Prostate gland (tissue), 2 donors: ENCODE results near the gene PHYH. TPM values are rescaled to one million over a fixed set of nuclear protein-coding genes. Genes with fewer than 3 reads are reported as not detected.

Experiments used
- DNase-seq: peaks from one replicate; pipeline ENCODE4 v3.0.0-alpha.2; 2019; ENCODE audit warnings: low spot score
- H3K27ac ChIP-seq, 2 donors: fragments of 200-600 bp; sonication (generic); 2 replicates each; pipeline ENCODE4 v1.5.1; 2017 to 2019
- H3K27me3 ChIP-seq: fragments of 200-600 bp; sonication (generic); replicated peaks from 2 replicates; pipeline ENCODE4 v1.5.1; 2019; ENCODE audit not compliant: insufficient read depth
- H3K36me3 ChIP-seq, 2 donors: fragments of 200-600 bp; sonication (generic); 1 replicate in 1 of 2; 2 replicates in 1 of 2; pipeline versions ENCODE4 v1.5.1 to v1.8.1; 2017 to 2019
- H3K4me1 ChIP-seq: fragments of 200-600 bp; sonication (generic); replicated peaks from 2 replicates; pipeline ENCODE4 v1.5.1; 2019
- H3K4me3 ChIP-seq, 2 donors: fragments of 200-600 bp; sonication (generic); 2 replicates each; pipeline ENCODE4 v1.5.1; 2017 to 2019
- H3K9me3 ChIP-seq: fragments of 200-600 bp; sonication (generic); 2 replicates; pipeline ENCODE4 v1.5.1; 2017
- POLR2A ChIP-seq: fragments of 450-650 bp; IDR thresholded peaks from one replicate; pipeline ENCODE4 v1.6.1; 2016; ENCODE audit warnings: antibody characterized with exemption, mild to moderate bottlenecking
- POLR2AphosphoS5 ChIP-seq: sonication (generic); formaldehyde crosslinking; IDR thresholded peaks from one replicate; pipeline ENCODE4 v1.6.1; 2017; ENCODE audit warnings: antibody characterized with exemption
- WGBS: methylation state at CpG from one replicate; pipeline ENCODE4 v1.1.5; 2018; 5-methylcytosine and 5-hydroxymethylcytosine counted together
- intact Hi-C: fragments of 100-400 bp; cut with DNase I; formaldehyde crosslinking; loops from one replicate; pipeline ENCODE4 v1.14.2; 2022
- total RNA-seq, 2 donors: library from RNA; depleted of rRNA; stranded (reverse); fragments of >200 nt; gene quantifications; one replicate each; pipeline ENCODE4 v1.1.0, GENCODE V29; 2016
- TF ChIP-seq, protein P1 (sequence below), 4 experiments: fragments of 200-600 bp in 2 of 4; fragments of 450-650 bp in 2 of 4; sonication (generic) in 2 of 4; IDR thresholded peaks; 1 replicate in 3 of 4; 2 replicates in 1 of 4; pipeline ENCODE4 v1.5.1; 2016 to 2019; ENCODE audit warnings: antibody characterized with exemption in 4 of 4, mild to moderate bottlenecking in 2 of 4, moderate library complexity in 2 of 4

The PHYH gene
- total RNA-seq, 2 donors from 2014 or later, result 18.2 to 27.4 TPM

DNA sequence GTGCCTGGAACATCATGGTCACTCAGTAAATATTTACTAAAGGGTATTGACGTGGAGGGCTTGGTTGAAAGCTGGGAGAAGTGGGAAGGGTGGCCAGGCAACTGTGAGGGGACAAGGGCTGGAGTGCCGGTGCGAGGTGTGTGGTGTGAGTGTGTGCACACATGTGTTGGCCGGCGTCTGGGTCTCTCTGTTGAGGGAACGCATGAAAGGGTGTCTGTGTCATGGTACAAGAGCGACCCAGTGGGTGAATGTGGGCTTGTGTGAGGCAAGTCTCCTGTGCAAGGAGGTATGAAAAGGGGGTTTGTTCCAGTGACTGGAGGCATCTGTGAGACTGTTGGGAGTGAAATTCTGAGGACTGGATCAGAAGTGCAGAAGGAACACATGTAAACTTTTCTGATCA lies 36.3 kb downstream of the PHYH start:
- Histone ChIP-seq H3K4me3 (no peak overlapping the region), H3K9me3 (no peaks in the 10 kb centered on the region), H3K4me1 (no peaks in the 10 kb centered on the region), H3K27me3 (no peaks in the 10 kb centered on the region), H3K36me3 (no peaks in the 10 kb centered on the region), H3K27ac (no peak overlapping the region)
- intact Hi-C loops, result no loop called here
- no peak for DNase-seq
- TF ChIP-seq, protein P1, sequence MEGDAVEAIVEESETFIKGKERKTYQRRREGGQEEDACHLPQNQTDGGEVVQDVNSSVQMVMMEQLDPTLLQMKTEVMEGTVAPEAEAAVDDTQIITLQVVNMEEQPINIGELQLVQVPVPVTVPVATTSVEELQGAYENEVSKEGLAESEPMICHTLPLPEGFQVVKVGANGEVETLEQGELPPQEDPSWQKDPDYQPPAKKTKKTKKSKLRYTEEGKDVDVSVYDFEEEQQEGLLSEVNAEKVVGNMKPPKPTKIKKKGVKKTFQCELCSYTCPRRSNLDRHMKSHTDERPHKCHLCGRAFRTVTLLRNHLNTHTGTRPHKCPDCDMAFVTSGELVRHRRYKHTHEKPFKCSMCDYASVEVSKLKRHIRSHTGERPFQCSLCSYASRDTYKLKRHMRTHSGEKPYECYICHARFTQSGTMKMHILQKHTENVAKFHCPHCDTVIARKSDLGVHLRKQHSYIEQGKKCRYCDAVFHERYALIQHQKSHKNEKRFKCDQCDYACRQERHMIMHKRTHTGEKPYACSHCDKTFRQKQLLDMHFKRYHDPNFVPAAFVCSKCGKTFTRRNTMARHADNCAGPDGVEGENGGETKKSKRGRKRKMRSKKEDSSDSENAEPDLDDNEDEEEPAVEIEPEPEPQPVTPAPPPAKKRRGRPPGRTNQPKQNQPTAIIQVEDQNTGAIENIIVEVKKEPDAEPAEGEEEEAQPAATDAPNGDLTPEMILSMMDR (IDR thresholded peaks at IDR 0.05), result no peak
- no peak for TF ChIP-seq POLR2AphosphoS5
- TF ChIP-seq POLR2A, result no peak
- WGBS, result 77% methylated on average over 7 of the region's 7 CpGs

DNA sequence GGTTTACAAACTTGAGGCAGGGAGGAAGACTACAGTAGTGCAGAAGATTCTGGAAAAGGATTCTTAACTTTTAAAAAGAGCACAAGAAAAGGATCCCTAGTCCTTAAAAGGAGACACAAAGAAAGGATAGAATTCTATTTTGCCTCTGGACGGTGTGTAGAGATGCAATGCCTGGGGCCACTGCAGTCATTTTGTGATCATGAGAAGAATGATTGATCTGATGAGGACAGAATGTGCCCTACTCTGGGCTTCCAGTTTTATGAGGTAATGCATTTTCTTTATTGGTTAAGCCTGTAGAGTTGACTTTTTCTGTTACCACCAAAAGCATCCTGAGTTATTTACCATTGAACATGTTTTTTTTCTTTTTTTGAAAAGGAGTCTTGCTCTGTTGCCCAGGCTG lies 37.4 kb downstream of the PHYH start:
- WGBS, result 91% methylated on average over 1 of the region's 1 CpG
- Histone ChIP-seq H3K4me1 (no peaks in the 10 kb centered on the region), H3K27me3 (no peaks in the 10 kb centered on the region), H3K9me3 (no peaks in the 10 kb centered on the region), H3K36me3 (no peaks in the 10 kb centered on the region), H3K27ac (no peak overlapping the region), H3K4me3 (no peak overlapping the region)
- no peak for DNase-seq
- no peak for TF ChIP-seq POLR2AphosphoS5
- TF ChIP-seq POLR2A, result no peak
- TF ChIP-seq, protein P1 (IDR thresholded peaks at IDR 0.05), result no peak
- intact Hi-C loops, result no loop called here

DNA sequence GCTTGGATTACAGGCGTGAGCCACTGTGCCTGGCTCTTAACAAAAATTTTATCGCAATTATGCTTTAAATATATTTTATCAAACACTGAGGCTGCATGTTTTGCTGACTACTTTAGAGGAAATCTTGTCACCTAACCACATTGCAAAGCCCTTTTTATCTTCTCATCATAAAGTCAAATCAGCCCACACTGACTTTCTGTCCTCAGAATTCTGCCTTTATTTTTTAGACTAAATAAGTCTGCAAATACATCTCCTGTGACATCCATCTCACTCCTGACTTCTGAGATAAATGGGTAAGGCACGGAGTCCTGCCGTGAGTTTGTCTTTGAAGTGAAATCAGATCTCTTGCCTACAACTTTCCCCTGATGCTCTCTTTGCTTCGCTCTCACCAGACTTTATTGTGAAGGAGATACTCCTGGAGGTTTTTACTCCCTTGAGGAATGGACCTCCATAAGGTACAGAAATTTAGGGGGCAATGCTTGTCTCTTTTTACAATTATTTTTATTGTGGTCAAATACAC lies 42.2 kb downstream of the PHYH start:
- no peaks in the 10 kb centered on the region for H3K36me3 ChIP-seq
- TF ChIP-seq POLR2A, result no peak
- TF ChIP-seq POLR2AphosphoS5, result no peak
- intact Hi-C loops, result no loop called here
- H3K27ac ChIP-seq, result no peak overlapping the region
- DNase-seq, result no peak
- H3K4me3 ChIP-seq, result no peak overlapping the region
- WGBS, result 45% methylated on average over 5 of the region's 5 CpGs
- no peaks in the 10 kb centered on the region for H3K27me3 ChIP-seq
- H3K4me1 ChIP-seq, result no peaks in the 10 kb centered on the region
- H3K9me3 ChIP-seq, result no peaks in the 10 kb centered on the region

DNA sequence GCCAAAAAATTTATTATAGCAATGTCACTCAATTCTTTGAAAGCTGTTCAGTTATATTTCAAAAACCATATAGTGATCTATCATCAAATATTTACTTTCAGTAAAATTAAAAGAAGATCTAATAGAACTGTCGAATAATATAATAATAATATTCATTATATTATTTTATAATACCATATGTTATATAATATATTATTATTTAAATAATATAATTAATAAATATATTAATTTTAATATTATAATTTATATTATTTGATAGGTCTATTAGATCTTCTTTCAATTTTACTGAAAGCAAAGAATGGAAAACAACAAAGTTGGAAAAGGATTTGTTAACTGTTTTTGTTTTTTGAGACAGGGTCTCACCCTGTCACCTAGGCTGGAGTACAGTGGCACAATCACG lies 43.2 kb downstream of the PHYH start:
- Histone ChIP-seq H3K4me3 (no peak overlapping the region), H3K4me1 (no peaks in the 10 kb centered on the region), H3K36me3 (no peaks in the 10 kb centered on the region), H3K9me3 (no peaks in the 10 kb centered on the region), H3K27me3 (no peaks in the 10 kb centered on the region), H3K27ac (no peak overlapping the region)
- intact Hi-C loops, result no loop called here
- 84% methylated on average over 2 of the region's 2 CpGs for WGBS
- TF ChIP-seq, protein P1 (IDR thresholded peaks at IDR 0.05), result no peak
- no peak for TF ChIP-seq POLR2A
- no peak for TF ChIP-seq POLR2AphosphoS5
- DNase-seq, result no peak

DNA sequence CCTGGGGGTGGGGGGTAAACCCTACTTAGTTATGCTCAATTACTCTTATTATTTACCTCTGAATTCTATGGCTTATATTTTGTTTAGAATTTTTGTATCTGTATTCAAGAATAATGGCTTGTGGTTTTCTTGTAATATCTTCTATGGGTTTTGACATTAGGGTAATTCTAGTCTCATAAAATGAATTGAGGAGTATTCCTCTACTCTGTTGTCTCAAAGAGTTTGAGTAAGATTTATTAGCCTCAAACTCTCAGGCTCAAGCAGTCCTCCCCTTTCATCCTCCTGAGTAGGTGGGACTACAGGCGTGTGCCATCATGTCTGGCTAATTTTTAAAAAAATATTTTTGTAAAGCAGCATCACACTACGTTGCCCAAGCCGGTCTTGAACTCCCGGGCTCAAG lies 46.1 kb downstream of the PHYH start:
- Histone ChIP-seq H3K27ac (no peak overlapping the region), H3K4me1 (no peaks in the 10 kb centered on the region), H3K9me3 (no peaks in the 10 kb centered on the region), H3K4me3 (no peak overlapping the region), H3K27me3 (no peaks in the 10 kb centered on the region), H3K36me3 (no peaks in the 10 kb centered on the region)
- intact Hi-C loops, result no loop called here
- DNase-seq, result no peak
- 53% methylated on average over 4 of the region's 4 CpGs for WGBS
- no peak for TF ChIP-seq POLR2A

DNA sequence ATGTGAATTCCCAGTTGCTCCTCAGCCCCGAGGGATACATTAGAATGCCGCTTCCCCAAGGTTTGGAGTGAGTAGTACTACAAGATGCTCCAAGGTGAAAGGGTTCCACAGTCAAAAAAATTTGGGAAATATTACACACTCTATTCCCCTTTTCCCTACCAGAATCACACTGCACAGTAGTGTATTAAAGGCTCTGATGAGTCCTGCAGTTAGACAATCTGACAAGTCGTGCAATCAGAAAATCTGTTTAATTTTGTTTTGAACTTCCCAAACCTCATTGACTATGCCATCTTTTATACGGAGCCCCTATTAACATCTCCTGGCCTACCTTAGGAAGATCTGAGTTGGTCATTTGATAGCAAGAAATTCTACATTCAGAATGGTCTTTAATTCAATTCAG lies 52.1 kb downstream of the PHYH start:
- TF ChIP-seq POLR2A (no peak), POLR2AphosphoS5 (no peak)
- TF ChIP-seq, protein P1 (IDR thresholded peaks at IDR 0.05), result no peak
- intact Hi-C loops, result no loop called here
- no peaks in the 10 kb centered on the region for H3K4me1 ChIP-seq
- no peak for DNase-seq
- no peaks in the 10 kb centered on the region for H3K36me3 ChIP-seq
- no peak overlapping the region for H3K4me3 ChIP-seq
- H3K9me3 ChIP-seq, result no peaks in the 10 kb centered on the region
- 95% methylated on average over 4 of the region's 4 CpGs for WGBS
- H3K27ac ChIP-seq, result no peak overlapping the region
- H3K27me3 ChIP-seq, result no peaks in the 10 kb centered on the region
